ENCODE data around the gene TNF.
A peak's percentile ranks its signal among the peaks of the same experiment; 100 is the strongest.
"Not testable (repeated sequence)": the region's sequence is repeated elsewhere in the genome, so short reads cannot be mapped to it uniquely, and the experiment has no call there.

TNF gene

GRCh38 chr6:31590691-31591090 is 15.3 kb downstream of the TNF start:
- not testable (repeated sequence) for H3K9me3 ChIP-seq (ENCODE audit: control insufficient read depth in 1 of 2, low read length in 2 of 2); H3K4me3 ChIP-seq (ENCODE audit: low read depth in 1 of 2, low read length in 2 of 2); H3K27ac ChIP-seq (ENCODE audit: low read depth, low read length); H3K27me3 ChIP-seq (ENCODE audit: control insufficient read depth in 1 of 2, insufficient read depth in 2 of 2, low read length in 2 of 2); H3K36me3 ChIP-seq (ENCODE audit: control insufficient read depth in 1 of 2, insufficient read depth in 2 of 2, low read length in 2 of 2); H3K9ac ChIP-seq (ENCODE audit: low read depth in 1 of 2, low read length in 2 of 2)
- H3K4me1 ChIP-seq (ENCODE audit: control insufficient read depth in 1 of 2, insufficient read depth in 2 of 2, low read length in 2 of 2), result peaks cover 0 to 10% of the 10 kb centered on the region in 2 donors

- no peaks in the 10 kb centered on the region for H3K36me3 ChIP-seq (ENCODE audit: control insufficient read depth in 1 of 2, insufficient read depth in 2 of 2, low read length in 2 of 2)
- no peak overlapping the region for H3K9ac ChIP-seq (ENCODE audit: low read depth in 1 of 2, low read length in 2 of 2)
Measured at GRCh38 chr6:31592396-31592771, 17.0 kb downstream of the TNF start.

GRCh38 chr6:31597006-31597405 is 21.6 kb downstream of the TNF start:
- Histone ChIP-seq H3K4me1 (ENCODE audit: control insufficient read depth in 1 of 2, insufficient read depth in 2 of 2, low read length in 2 of 2) (peaks cover 0 to 7% of the 10 kb centered on the region in 2 donors), H3K9ac (ENCODE audit: low read depth in 1 of 2, low read length in 2 of 2) (no peak overlapping the region), H3K36me3 (ENCODE audit: control insufficient read depth in 1 of 2, insufficient read depth in 2 of 2, low read length in 2 of 2) (no peaks in the 10 kb centered on the region), H3K27ac (ENCODE audit: low read depth, low read length) (no peak overlapping the region), H3K9me3 (ENCODE audit: control insufficient read depth in 1 of 2, low read length in 2 of 2) (no peaks in the 10 kb centered on the region), H3K27me3 (ENCODE audit: control insufficient read depth in 1 of 2, insufficient read depth in 2 of 2, low read length in 2 of 2) (no peaks in the 10 kb centered on the region), H3K4me3 (ENCODE audit: low read depth in 1 of 2, low read length in 2 of 2) (no peak overlapping the region)

More at GRCh38 chr6:31592396-31592771, 17.0 kb downstream of the TNF start:
- Histone ChIP-seq H3K4me1 (ENCODE audit: control insufficient read depth in 1 of 2, insufficient read depth in 2 of 2, low read length in 2 of 2) (peaks cover 0 to 3% of the 10 kb centered on the region in 2 donors), H3K9me3 (ENCODE audit: control insufficient read depth in 1 of 2, low read length in 2 of 2) (no peaks in the 10 kb centered on the region), H3K27me3 (ENCODE audit: control insufficient read depth in 1 of 2, insufficient read depth in 2 of 2, low read length in 2 of 2) (no peaks in the 10 kb centered on the region), H3K4me3 (ENCODE audit: low read depth in 1 of 2, low read length in 2 of 2) (no peak overlapping the region), H3K27ac (ENCODE audit: low read depth, low read length) (no peak overlapping the region)

- Histone ChIP-seq H3K4me1 (ENCODE audit: control insufficient read depth in 1 of 2, insufficient read depth in 2 of 2, low read length in 2 of 2) (no peaks in the 10 kb centered on the region), H3K4me3 (ENCODE audit: low read depth in 1 of 2, low read length in 2 of 2) (no peak overlapping the region), H3K27me3 (ENCODE audit: control insufficient read depth in 1 of 2, insufficient read depth in 2 of 2, low read length in 2 of 2) (no peaks in the 10 kb centered on the region), H3K27ac (ENCODE audit: low read depth, low read length) (no peak overlapping the region), H3K36me3 (ENCODE audit: control insufficient read depth in 1 of 2, insufficient read depth in 2 of 2, low read length in 2 of 2) (no peaks in the 10 kb centered on the region), H3K9ac (ENCODE audit: low read depth in 1 of 2, low read length in 2 of 2) (no peak overlapping the region), H3K9me3 (ENCODE audit: control insufficient read depth in 1 of 2, low read length in 2 of 2) (no peaks in the 10 kb centered on the region)
Measured at GRCh38 chr6:31607317-31607716, 32.0 kb downstream of the TNF start.

- Histone ChIP-seq H3K4me3 (ENCODE audit: low read depth in 1 of 2, low read length in 2 of 2) (no peak overlapping the region), H3K27ac (ENCODE audit: low read depth, low read length) (no peak overlapping the region), H3K36me3 (ENCODE audit: control insufficient read depth in 1 of 2, insufficient read depth in 2 of 2, low read length in 2 of 2) (no peaks in the 10 kb centered on the region), H3K4me1 (ENCODE audit: control insufficient read depth in 1 of 2, insufficient read depth in 2 of 2, low read length in 2 of 2) (peaks cover 8 to 10% of the 10 kb centered on the region in 2 donors), H3K9ac (ENCODE audit: low read depth in 1 of 2, low read length in 2 of 2) (no peak overlapping the region), H3K9me3 (ENCODE audit: control insufficient read depth in 1 of 2, low read length in 2 of 2) (no peaks in the 10 kb centered on the region), H3K27me3 (ENCODE audit: control insufficient read depth in 1 of 2, insufficient read depth in 2 of 2, low read length in 2 of 2) (no peaks in the 10 kb centered on the region)
Measured at GRCh38 chr6:31609519-31610406, 34.4 kb downstream of the TNF start.

- no peaks in the 10 kb centered on the region for H3K9me3 ChIP-seq (ENCODE audit: control insufficient read depth in 1 of 2, low read length in 2 of 2)
- no peaks in the 10 kb centered on the region for H3K36me3 ChIP-seq (ENCODE audit: control insufficient read depth in 1 of 2, insufficient read depth in 2 of 2, low read length in 2 of 2)
- H3K27me3 ChIP-seq (ENCODE audit: control insufficient read depth in 1 of 2, insufficient read depth in 2 of 2, low read length in 2 of 2), result no peaks in the 10 kb centered on the region
- peaks cover 13 to 14% of the 10 kb centered on the region in 2 donors for H3K4me1 ChIP-seq (ENCODE audit: control insufficient read depth in 1 of 2, insufficient read depth in 2 of 2, low read length in 2 of 2)
- H3K9ac ChIP-seq (ENCODE audit: low read depth in 1 of 2, low read length in 2 of 2), result no peak overlapping the region
- no peak overlapping the region for H3K27ac ChIP-seq (ENCODE audit: low read depth, low read length)
- no peak overlapping the region for H3K4me3 ChIP-seq (ENCODE audit: low read depth in 1 of 2, low read length in 2 of 2)
Measured at GRCh38 chr6:31610968-31611367, 35.6 kb downstream of the TNF start.

GRCh38 chr6:31614075-31614619 is 38.8 kb downstream of the TNF start:
- no peaks in the 10 kb centered on the region for H3K36me3 ChIP-seq (ENCODE audit: control insufficient read depth in 1 of 2, insufficient read depth in 2 of 2, low read length in 2 of 2)
- no peaks in the 10 kb centered on the region for H3K9me3 ChIP-seq (ENCODE audit: control insufficient read depth in 1 of 2, low read length in 2 of 2)
- peak overlapping the region in 1 of 2 donors; percentile 29 for H3K4me3 ChIP-seq (ENCODE audit: low read depth in 1 of 2, low read length in 2 of 2)
- H3K27me3 ChIP-seq (ENCODE audit: control insufficient read depth in 1 of 2, insufficient read depth in 2 of 2, low read length in 2 of 2), result no peaks in the 10 kb centered on the region
- no peak overlapping the region for H3K9ac ChIP-seq (ENCODE audit: low read depth in 1 of 2, low read length in 2 of 2)
- no peak overlapping the region for H3K27ac ChIP-seq (ENCODE audit: low read depth, low read length)
- H3K4me1 ChIP-seq (ENCODE audit: control insufficient read depth in 1 of 2, insufficient read depth in 2 of 2, low read length in 2 of 2), result peaks cover 13 to 14% of the 10 kb centered on the region in 2 donors

- H3K27me3 ChIP-seq (ENCODE audit: control insufficient read depth in 1 of 2, insufficient read depth in 2 of 2, low read length in 2 of 2), result no peaks in the 10 kb centered on the region
- H3K9me3 ChIP-seq (ENCODE audit: control insufficient read depth in 1 of 2, low read length in 2 of 2), result no peaks in the 10 kb centered on the region
- peaks cover 13 to 14% of the 10 kb centered on the region in 2 donors for H3K4me1 ChIP-seq (ENCODE audit: control insufficient read depth in 1 of 2, insufficient read depth in 2 of 2, low read length in 2 of 2)
- H3K9ac ChIP-seq (ENCODE audit: low read depth in 1 of 2, low read length in 2 of 2), result peak within 1 kb of the TSS; percentile 5 to 43
- no peaks in the 10 kb centered on the region for H3K36me3 ChIP-seq (ENCODE audit: control insufficient read depth in 1 of 2, insufficient read depth in 2 of 2, low read length in 2 of 2)
- H3K27ac ChIP-seq (ENCODE audit: low read depth, low read length), result no peak within 1 kb of the TSS
- peak within 1 kb of the TSS; percentile 29 to 32 for H3K4me3 ChIP-seq (ENCODE audit: low read depth in 1 of 2, low read length in 2 of 2)
Measured at GRCh38 chr6:31614684-31615578, 39.6 kb downstream of the TNF start, which contains the start of gene AIF1. Gene AIF1 (plus strand): TSS chr6:31615234. CDS start chr6:31615330, 96 bp downstream.

GRCh38 chr6:31615748-31616147 is 40.4 kb downstream of the TNF start:
- H3K36me3 ChIP-seq (ENCODE audit: control insufficient read depth in 1 of 2, insufficient read depth in 2 of 2, low read length in 2 of 2), result no peaks in the 10 kb centered on the region
- peak overlapping the region in 1 of 2 donors; percentile 43 for H3K9ac ChIP-seq (ENCODE audit: low read depth in 1 of 2, low read length in 2 of 2)
- H3K4me1 ChIP-seq (ENCODE audit: control insufficient read depth in 1 of 2, insufficient read depth in 2 of 2, low read length in 2 of 2), result peaks cover 13 to 14% of the 10 kb centered on the region in 2 donors
- H3K9me3 ChIP-seq (ENCODE audit: control insufficient read depth in 1 of 2, low read length in 2 of 2), result no peaks in the 10 kb centered on the region
- H3K27ac ChIP-seq (ENCODE audit: low read depth, low read length), result no peak overlapping the region
- H3K4me3 ChIP-seq (ENCODE audit: low read depth in 1 of 2, low read length in 2 of 2), result peak overlapping the region; percentile 28 to 32
- no peaks in the 10 kb centered on the region for H3K27me3 ChIP-seq (ENCODE audit: control insufficient read depth in 1 of 2, insufficient read depth in 2 of 2, low read length in 2 of 2)
